CD8-positive, alpha-beta memory T cell (primary cell): ENCODE results near the gene AICDA. TPM values are rescaled to one million over a fixed set of nuclear protein-coding genes. Genes with fewer than 3 reads are reported as not detected.

Experiments used
- CTCF ChIA-PET: fragments of 350-600 bp; sonication (Branson Sonifier 250); formaldehyde crosslinking; loops from one replicate; lab custom pipeline; 2021; ENCODE audit warnings: antibody characterized with exemption; lab: Charles Lee
- POLR2A ChIA-PET: fragments of 350-600 bp; sonication (Branson Sonifier 250); formaldehyde crosslinking; loops from one replicate; lab custom pipeline; 2021; ENCODE audit warnings: antibody characterized with exemption; lab: Charles Lee
- DNase-seq, 5 donors: peaks; one replicate each; pipeline versions ENCODE4 v3.0.0 to v3.0.0-alpha.2; 2020 to 2022; ENCODE audit warnings: mixed read lengths in 1 of 5
- H3K27ac ChIP-seq: one replicate; pipeline ENCODE4 v1.7.0; 2013; ENCODE audit warnings: low read depth, mild to moderate bottlenecking, low read length, moderate library complexity
- H3K27me3 ChIP-seq: 2 replicates; pipeline ENCODE4 v1.7.0; 2013; ENCODE audit warnings: low read length, mild to moderate bottlenecking; ENCODE audit not compliant: insufficient read depth, poor library complexity, severe bottlenecking
- H3K36me3 ChIP-seq: 2 replicates; pipeline ENCODE4 v1.7.0; 2013; ENCODE audit warnings: mild to moderate bottlenecking, low read length, moderate library complexity; ENCODE audit not compliant: insufficient read depth
- H3K4me1 ChIP-seq: 2 replicates; pipeline ENCODE4 v1.7.0; 2013; ENCODE audit warnings: mild to moderate bottlenecking, low read length, moderate library complexity; ENCODE audit not compliant: insufficient read depth
- H3K4me3 ChIP-seq: 2 replicates; pipeline ENCODE4 v1.7.0; 2013; ENCODE audit warnings: mild to moderate bottlenecking, low read length
- H3K9me3 ChIP-seq: 2 replicates; pipeline ENCODE4 v1.7.0; 2013; ENCODE audit warnings: mild to moderate bottlenecking, low read length
- H3K27ac Mint-ChIP-seq, 8 donors: one replicate each; pipeline ENCODE4 v1.8.0; 2020 to 2021; ENCODE audit warnings: mixed read lengths in 8 of 8, mild to moderate bottlenecking in 6 of 8, inconsistent platforms in 3 of 8, moderate library complexity in 3 of 8
- H3K27me3 Mint-ChIP-seq, 2 donors: one replicate each; pipeline ENCODE4 v1.8.0; 2020 to 2021; ENCODE audit warnings: mixed read lengths in 2 of 2, mild to moderate bottlenecking in 1 of 2, moderate library complexity in 1 of 2
- H3K36me3 Mint-ChIP-seq, 3 donors: one replicate each; pipeline ENCODE4 v1.8.0; 2020 to 2021; ENCODE audit warnings: mixed read lengths in 3 of 3, inconsistent platforms in 1 of 3, mild to moderate bottlenecking in 1 of 3
- H3K4me1 Mint-ChIP-seq, 3 donors: one replicate each; pipeline ENCODE4 v1.8.0; 2020 to 2021; ENCODE audit warnings: mixed read lengths in 3 of 3, inconsistent platforms in 1 of 3, mild to moderate bottlenecking in 1 of 3
- H3K4me3 Mint-ChIP-seq, 7 donors: one replicate each; pipeline ENCODE4 v1.8.0; 2020 to 2021; ENCODE audit warnings: mixed read lengths in 7 of 7, mild to moderate bottlenecking in 6 of 7, moderate library complexity in 4 of 7, inconsistent platforms in 2 of 7
- H3K9me3 Mint-ChIP-seq, 5 donors: one replicate each; pipeline ENCODE4 v1.8.0; 2020 to 2022; ENCODE audit warnings: mixed read lengths in 5 of 5, mild to moderate bottlenecking in 3 of 5, moderate library complexity in 2 of 5, inconsistent platforms in 1 of 5
- polyA plus RNA-seq: library from polyadenylated mRNA; unstranded; fragments of 300-500 nt; fragmentation: Illumina TruSeq; gene quantifications from one replicate; pipeline ENCODE4 v1.2.3, GENCODE V29; 2021
- total RNA-seq, 2 experiments: library from RNA; stranded (reverse); gene quantifications; one replicate each; pipeline ENCODE4 v1.2.3, GENCODE V29; 2021

The AICDA gene
- total RNA-seq (under 1 TPM; 0.18 to 0.71 TPM), polyA plus RNA-seq (not detected)

DNA sequence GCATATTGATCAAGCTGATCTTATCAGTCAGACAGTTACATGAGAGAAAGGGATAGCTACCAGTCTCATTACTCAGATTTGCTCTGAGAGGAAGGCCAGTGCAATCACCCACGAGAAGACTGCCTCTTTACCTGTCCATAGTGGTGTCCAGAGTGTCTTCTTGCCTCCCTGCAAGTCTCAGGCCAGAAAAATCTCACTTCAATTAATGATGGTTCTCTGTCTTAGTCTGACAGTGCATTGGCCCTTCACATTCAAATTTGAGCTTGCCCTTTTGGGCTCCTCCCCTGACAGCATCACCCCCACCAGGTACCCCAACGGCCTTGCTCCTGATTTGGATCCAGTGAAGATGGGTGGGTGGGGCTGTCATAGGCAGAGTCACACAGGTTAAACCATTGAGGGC is at the start of gene AICDA:
TSS of gene AICDA (minus strand) at position 231 of the 400 bp plus-strand sequence. CDS start at position 139, 92 bp downstream.
- H3K27ac ChIP-seq = no peak within 1 kb of the TSS
- H3K4me1 Mint-ChIP-seq = peaks cover 10 to 12% (median 11%) of the 10 kb centered on the region in 3 donors

DNA sequence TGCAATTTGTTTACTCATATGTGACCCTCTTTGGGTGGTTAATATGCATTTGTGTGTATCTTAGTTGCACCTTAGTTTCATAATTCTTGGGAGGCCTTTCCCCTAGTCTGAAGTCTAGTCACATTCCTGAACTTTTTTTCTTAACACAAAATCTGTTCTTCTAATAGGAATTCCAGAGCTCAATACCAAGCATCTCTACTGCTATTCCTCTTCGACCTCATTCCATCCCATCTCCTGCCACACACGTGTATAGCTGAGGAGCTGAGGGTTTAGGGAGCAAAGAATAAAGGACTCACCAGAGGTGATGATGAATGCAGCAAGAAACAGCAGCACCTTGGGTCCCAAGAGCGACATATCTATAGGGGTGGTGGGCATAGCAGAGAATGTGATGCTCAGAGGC is 49.1 kb upstream of the AICDA start:
- Histone ChIP-seq H3K36me3 (no peaks in the 10 kb centered on the region), H3K4me1 (no peaks in the 10 kb centered on the region), H3K4me3 (no peak overlapping the region), H3K9me3 (no peaks in the 10 kb centered on the region), H3K27me3 (no peaks in the 10 kb centered on the region), H3K27ac (no peak overlapping the region)
- no peaks in the 10 kb centered on the region for H3K9me3 Mint-ChIP-seq
- H3K4me3 Mint-ChIP-seq = no peak overlapping the region
- no peaks in the 10 kb centered on the region for H3K4me1 Mint-ChIP-seq
- H3K27ac Mint-ChIP-seq = no peak overlapping the region
- ChIA-PET POLR2A (no interaction called here), CTCF (no interaction called here)
- H3K36me3 Mint-ChIP-seq = peaks cover 0 to 4% (median 0%) of the 10 kb centered on the region in 3 donors
- DNase-seq = no peak
- H3K27me3 Mint-ChIP-seq = peaks cover 8 to 10% of the 10 kb centered on the region in 2 donors

More for the DNA sequence above, at the start of gene AICDA:
- H3K36me3 Mint-ChIP-seq = no peaks in the 10 kb centered on the region
- CTCF ChIA-PET = interaction anchor here (1.0 to 2.0 kb wide), 4 partner anchors 16 to 68 kb away, joined by 3 to 7 read pairs (median 4); no protein-coding TSS in a partner anchor
- POLR2A ChIA-PET = no interaction called here
- no peaks in the 10 kb centered on the region for H3K9me3 Mint-ChIP-seq
- no peak within 1 kb of the TSS for H3K4me3 ChIP-seq
- no peaks in the 10 kb centered on the region for H3K9me3 ChIP-seq
- H3K27me3 Mint-ChIP-seq = peaks cover 0 to 5% of the 10 kb centered on the region in 2 donors
- no peak for DNase-seq
- H3K4me3 Mint-ChIP-seq = no peak within 1 kb of the TSS
- peak within 1 kb of the TSS in 1 of 8 donors; percentile 57 for H3K27ac Mint-ChIP-seq
- peaks cover 3% of the 10 kb centered on the region for H3K4me1 ChIP-seq
- H3K27me3 ChIP-seq = no peaks in the 10 kb centered on the region
- no peaks in the 10 kb centered on the region for H3K36me3 ChIP-seq

DNA sequence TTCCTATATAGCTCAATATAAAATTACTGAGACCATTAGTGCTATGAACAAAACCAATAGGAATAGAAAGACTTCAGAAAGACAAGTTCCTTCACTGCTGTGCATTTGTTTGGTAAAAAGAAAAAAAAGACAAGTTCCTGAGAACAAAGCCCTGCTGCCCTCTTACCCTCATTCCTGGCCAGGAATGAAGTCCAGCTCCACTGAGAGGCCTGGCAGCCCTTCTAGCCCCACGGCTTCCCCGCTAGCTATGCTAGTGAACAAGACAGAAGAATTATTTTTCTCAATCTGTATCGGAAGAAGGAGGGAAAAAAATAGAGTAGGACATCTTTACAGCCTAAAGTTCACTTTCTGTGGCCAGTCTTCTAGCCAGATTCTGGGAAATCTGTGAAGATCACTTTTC is 48.4 kb upstream of the AICDA start:
- no peak overlapping the region for H3K4me3 Mint-ChIP-seq
- ChIA-PET POLR2A (no interaction called here), CTCF (interaction anchor here (0.6 to 0.9 kb wide), 3 partner anchors 12 to 387 kb away, joined by 3 to 4 read pairs (median 3); no protein-coding TSS in a partner anchor)
- no peaks in the 10 kb centered on the region for H3K9me3 Mint-ChIP-seq
- Histone ChIP-seq H3K4me3 (no peak overlapping the region), H3K4me1 (no peaks in the 10 kb centered on the region), H3K9me3 (no peaks in the 10 kb centered on the region), H3K27ac (no peak overlapping the region), H3K36me3 (no peaks in the 10 kb centered on the region), H3K27me3 (no peaks in the 10 kb centered on the region)
- H3K27ac Mint-ChIP-seq = peak overlapping the region in 1 of 8 donors; percentile 28
- no peak for DNase-seq
- no peaks in the 10 kb centered on the region for H3K4me1 Mint-ChIP-seq
- peaks cover 0 to 4% (median 0%) of the 10 kb centered on the region in 3 donors for H3K36me3 Mint-ChIP-seq
- peaks cover 8 to 10% of the 10 kb centered on the region in 2 donors for H3K27me3 Mint-ChIP-seq

DNA sequence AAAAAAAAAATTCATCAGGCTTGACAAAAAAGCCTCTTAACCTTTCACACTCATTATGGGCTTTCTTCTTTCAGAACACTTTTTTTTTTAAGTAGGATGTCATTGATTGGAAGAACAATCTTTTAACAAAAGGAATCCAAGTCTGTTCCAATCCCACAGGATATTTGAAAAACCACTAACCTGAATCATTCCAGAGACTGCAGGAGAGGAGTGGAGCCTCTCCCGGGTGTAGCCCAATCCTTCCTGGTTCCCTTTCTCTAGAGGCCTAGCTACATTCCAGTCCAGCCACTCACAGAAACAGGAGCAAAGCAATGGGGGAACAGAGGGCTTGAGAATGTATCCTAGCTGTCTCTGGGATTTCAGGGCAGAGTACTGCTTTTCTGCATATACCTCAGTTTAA is 45.7 kb upstream of the AICDA start:
- no peaks in the 10 kb centered on the region for H3K4me1 Mint-ChIP-seq
- H3K4me1 ChIP-seq = no peaks in the 10 kb centered on the region
- peaks cover 0 to 1% (median 0%) of the 10 kb centered on the region in 3 donors for H3K36me3 Mint-ChIP-seq
- no peaks in the 10 kb centered on the region for H3K9me3 Mint-ChIP-seq
- peaks cover 4 to 6% of the 10 kb centered on the region in 2 donors for H3K27me3 Mint-ChIP-seq
- no peaks in the 10 kb centered on the region for H3K27me3 ChIP-seq
- ChIA-PET POLR2A (interaction anchor here (0.6 kb wide), 1 partner anchor 15 kb away, joined by 4 read pairs; no protein-coding TSS in a partner anchor), CTCF (interaction anchor here (0.7 to 2.7 kb wide), 7 partner anchors 12 to 291 kb away, joined by 3 to 14 read pairs (median 6); partner anchors contain the start of gene M6PR)
- no peaks in the 10 kb centered on the region for H3K36me3 ChIP-seq
- no peak overlapping the region for H3K4me3 Mint-ChIP-seq
- no peak overlapping the region for H3K4me3 ChIP-seq
- DNase-seq = no peak
- no peak overlapping the region for H3K27ac Mint-ChIP-seq
- H3K27ac ChIP-seq = no peak overlapping the region
- no peaks in the 10 kb centered on the region for H3K9me3 ChIP-seq

DNA sequence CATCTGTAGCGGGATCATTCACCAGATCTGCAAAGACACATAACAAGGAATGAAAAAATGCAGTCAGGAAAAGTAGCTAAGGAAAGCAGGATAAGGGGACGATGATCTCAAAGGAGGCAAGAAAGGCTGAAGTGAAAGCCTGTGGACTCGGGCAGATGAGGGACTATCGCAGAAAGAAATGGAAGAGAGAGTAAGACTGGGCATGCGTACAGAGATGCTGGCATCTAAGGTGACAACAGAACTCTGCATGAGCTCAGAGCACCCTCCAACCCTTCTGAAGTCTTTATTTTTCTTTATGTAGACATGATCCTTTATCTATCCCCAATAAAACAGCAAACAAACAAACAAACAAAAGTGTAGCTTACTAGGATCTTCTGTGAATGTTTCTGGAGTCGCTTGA is 42.8 kb upstream of the AICDA start:
- Histone ChIP-seq H3K27ac (no peak overlapping the region), H3K4me1 (no peaks in the 10 kb centered on the region), H3K4me3 (no peak overlapping the region), H3K9me3 (no peaks in the 10 kb centered on the region), H3K36me3 (no peaks in the 10 kb centered on the region), H3K27me3 (no peaks in the 10 kb centered on the region)
- Mint-ChIP-seq H3K4me3 (no peak overlapping the region), H3K27ac (no peak overlapping the region), H3K36me3 (peaks cover 0 to 1% (median 0%) of the 10 kb centered on the region in 3 donors), H3K27me3 (peaks cover 4 to 6% of the 10 kb centered on the region in 2 donors), H3K4me1 (peaks cover 0 to under 1% (median 0%) of the 10 kb centered on the region in 3 donors), H3K9me3 (no peaks in the 10 kb centered on the region)
- ChIA-PET CTCF (interaction anchor here (0.7 to 1.6 kb wide), 6 partner anchors 11 to 394 kb away, joined by 3 to 5 read pairs (median 3); no protein-coding TSS in a partner anchor), POLR2A (no interaction called here)
- DNase-seq = no peak

DNA sequence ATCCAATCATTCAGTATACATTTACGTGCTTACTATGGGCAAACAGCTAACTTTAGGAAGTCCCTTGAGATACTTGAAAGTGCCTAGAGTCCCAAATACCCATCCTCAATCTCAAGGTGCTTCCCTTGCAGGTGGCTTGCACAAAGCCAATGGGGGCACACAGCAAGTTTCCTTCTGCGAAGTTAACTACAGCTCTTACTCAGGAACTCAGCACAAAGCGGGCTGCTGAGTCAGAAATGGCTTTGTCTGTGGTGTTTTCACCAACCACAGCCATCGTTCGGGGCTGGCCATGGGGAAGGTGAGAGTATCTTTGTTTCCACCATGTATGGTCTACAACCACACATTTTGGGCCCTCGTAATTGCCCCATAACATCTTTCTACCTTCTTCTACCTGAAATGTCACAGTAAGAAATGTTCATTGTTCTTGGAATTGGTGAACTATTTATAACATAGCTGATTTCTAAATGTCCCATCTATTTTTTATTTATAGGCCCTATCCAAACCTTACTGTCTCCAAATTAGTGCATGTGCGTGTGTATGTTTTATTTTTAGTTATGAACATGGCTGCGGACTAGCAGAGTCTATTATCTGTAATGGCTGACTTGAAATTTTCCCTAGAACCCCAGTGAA is 36.0 kb upstream of the AICDA start:
- peak overlapping the region in 3 of 7 donors; percentile 4 to 40 (median 25) for H3K4me3 Mint-ChIP-seq
- no peaks in the 10 kb centered on the region for H3K36me3 Mint-ChIP-seq
- CTCF ChIA-PET = interaction anchor here (0.9 to 2.2 kb wide), 6 partner anchors 9 to 400 kb away, joined by 3 to 10 read pairs (median 6); no protein-coding TSS in a partner anchor
- Histone ChIP-seq H3K9me3 (no peaks in the 10 kb centered on the region), H3K36me3 (no peaks in the 10 kb centered on the region), H3K27me3 (no peaks in the 10 kb centered on the region), H3K4me1 (peaks cover 25% of the 10 kb centered on the region), H3K4me3 (no peak overlapping the region), H3K27ac (no peak overlapping the region)
- DNase-seq = peak in 3 of 5 donors; percentile 2 to 69 (median 6)
- H3K4me1 Mint-ChIP-seq = peaks cover 46 to 61% (median 52%) of the 10 kb centered on the region in 3 donors
- H3K27me3 Mint-ChIP-seq = peaks cover 0 to 2% of the 10 kb centered on the region in 2 donors
- no peaks in the 10 kb centered on the region for H3K9me3 Mint-ChIP-seq
- peak overlapping the region in 5 of 8 donors; percentile 8 to 72 (median 57) for H3K27ac Mint-ChIP-seq
- POLR2A ChIA-PET = interaction anchor here (0.6 kb wide), 1 partner anchor 72 kb away, joined by 3 read pairs; no protein-coding TSS in a partner anchor

DNA sequence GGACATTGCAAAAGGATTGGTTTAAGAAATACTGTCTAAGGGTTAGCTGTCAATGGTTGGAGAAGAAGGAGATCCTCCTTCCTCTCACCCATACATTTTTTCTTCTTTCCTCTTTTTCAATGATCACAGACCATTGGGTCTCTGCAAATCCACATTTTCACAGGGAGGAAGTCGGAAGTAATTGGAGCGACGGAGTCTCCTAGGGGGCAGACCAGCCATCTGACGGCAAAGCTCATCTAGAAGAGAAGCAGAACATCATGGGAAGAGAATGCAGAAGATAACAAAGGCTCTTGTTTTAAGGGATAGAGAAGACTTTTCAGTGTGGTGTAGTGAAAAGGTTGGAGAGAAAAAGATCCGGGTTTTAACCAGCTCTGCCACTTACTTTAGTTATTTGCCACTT is 35.3 kb upstream of the AICDA start:
- Histone ChIP-seq H3K36me3 (no peaks in the 10 kb centered on the region), H3K4me1 (peaks cover 26% of the 10 kb centered on the region), H3K27ac (no peak overlapping the region), H3K27me3 (no peaks in the 10 kb centered on the region), H3K4me3 (no peak overlapping the region), H3K9me3 (no peaks in the 10 kb centered on the region)
- POLR2A ChIA-PET = no interaction called here
- no peaks in the 10 kb centered on the region for H3K36me3 Mint-ChIP-seq
- peak overlapping the region in 1 of 8 donors; percentile 26 for H3K27ac Mint-ChIP-seq
- H3K4me1 Mint-ChIP-seq = peaks cover 49 to 64% (median 55%) of the 10 kb centered on the region in 3 donors
- peak overlapping the region in 1 of 7 donors; percentile 23 for H3K4me3 Mint-ChIP-seq
- DNase-seq = no peak
- H3K27me3 Mint-ChIP-seq = peaks cover 0 to 2% of the 10 kb centered on the region in 2 donors
- CTCF ChIA-PET = interaction anchor here (1.5 to 2.2 kb wide), 3 partner anchors 9 to 243 kb away, joined by 6 to 10 read pairs (median 7); no protein-coding TSS in a partner anchor
- no peaks in the 10 kb centered on the region for H3K9me3 Mint-ChIP-seq
